Stimulated activated CD4-positive, alpha-beta T cell treated with anti-CD3 and anti-CD28 coated beads, Interleukin-4, amount 100 ng/mL, for 1 hour (primary cell): Measurements from ENCODE around the gene LMX1B.
A peak's percentile ranks its signal among the peaks of the same experiment; 100 is the strongest.

ENCODE experiments used
- DNase-seq: peaks from one replicate; pipeline ENCODE4 v3.0.0-alpha.2; 2020

Gene LMX1B

DNA sequence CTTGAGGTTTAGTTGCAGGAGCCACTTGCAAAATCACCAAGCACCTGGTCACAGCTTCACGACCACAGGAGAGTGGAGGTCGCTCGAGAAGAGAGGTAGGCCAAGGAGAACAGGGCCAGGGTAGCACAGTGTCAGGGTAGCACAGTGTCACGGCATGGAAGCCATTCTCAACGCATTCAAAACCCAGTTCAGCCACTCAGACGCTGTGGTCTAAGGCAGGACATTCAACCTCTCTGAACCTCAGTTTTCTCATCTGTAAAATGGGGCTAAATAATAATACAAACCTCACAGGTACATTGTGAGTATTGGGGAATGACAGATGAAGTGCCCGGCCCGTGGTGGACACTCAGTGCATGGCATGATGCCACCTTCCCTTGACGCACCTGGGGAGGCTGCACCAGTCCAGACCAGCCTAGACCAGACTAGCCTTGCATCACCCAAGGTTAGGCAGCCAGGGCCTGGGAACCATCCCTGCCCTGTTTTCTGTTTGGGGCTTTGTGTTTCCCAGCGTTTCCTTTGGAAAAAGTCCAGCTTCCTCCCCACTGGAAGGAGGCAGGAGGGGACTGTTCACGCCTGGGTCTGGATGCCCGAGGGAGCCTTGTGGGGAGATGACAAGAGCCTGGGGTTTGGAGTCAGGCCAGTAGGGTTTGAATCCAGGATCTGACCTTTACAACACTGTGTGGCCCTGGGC, 7.8 kb upstream of the LMX1B start:
- no peak for DNase-seq

DNA sequence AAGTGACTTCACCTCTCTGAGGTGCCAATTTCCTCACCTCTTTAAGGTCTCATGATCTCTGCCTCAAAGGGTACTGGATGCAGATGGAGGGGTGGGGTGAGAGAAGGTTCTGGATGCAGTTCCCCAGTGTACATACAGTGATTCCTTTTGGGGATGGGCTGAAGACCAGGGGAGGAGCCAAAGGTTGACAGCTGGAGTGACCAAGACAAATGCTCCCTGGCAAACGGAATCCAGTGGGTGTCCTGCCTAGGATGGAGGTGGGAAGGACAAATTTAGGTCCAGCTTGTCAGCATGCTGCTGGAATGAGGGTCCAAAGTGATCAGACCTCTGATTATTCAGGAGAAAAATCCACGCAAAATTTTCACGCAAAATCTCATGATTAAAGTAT, 7.3 kb upstream of the LMX1B start:
- no peak for DNase-seq

DNA sequence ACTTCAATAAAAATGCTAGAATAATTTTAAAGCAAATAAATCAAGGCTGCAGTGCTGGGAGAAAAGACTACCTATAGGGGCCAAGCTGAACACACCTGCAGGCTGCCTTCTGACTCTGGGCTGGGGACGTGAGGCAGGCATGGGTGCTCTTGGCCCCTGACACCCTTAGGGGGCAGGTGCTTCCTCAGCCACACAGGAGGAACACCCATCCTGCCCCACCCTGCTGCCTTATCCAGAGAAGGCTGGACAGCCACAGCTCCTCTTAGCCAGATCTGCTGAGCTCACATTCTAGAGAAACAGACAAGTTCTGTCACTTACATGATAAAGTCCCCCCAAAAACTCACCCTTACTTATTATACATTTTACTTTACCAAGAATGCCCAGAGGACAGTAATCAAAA, 6.6 kb upstream of the LMX1B start:
- no peak for DNase-seq

DNA sequence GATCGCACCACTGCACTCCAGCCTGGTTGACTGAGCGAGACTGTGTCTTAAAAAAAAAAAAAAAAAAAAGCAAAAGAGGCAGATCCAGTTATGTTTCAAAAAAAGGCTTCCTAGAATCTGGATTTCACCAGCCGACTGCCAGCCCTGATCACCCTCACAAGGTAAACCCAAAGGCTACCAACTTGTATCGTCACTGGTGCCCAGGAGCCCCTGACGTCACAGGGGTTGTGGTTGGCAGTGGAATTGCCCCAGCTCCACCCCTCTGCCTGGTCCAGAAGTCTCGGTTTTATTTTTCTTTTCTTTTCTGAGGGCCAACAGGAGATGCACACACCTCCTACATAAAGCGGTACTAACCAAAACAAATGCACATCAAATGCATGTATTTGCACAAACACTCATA, 6.0 kb upstream of the LMX1B start:
- DNase-seq = no peak

DNA sequence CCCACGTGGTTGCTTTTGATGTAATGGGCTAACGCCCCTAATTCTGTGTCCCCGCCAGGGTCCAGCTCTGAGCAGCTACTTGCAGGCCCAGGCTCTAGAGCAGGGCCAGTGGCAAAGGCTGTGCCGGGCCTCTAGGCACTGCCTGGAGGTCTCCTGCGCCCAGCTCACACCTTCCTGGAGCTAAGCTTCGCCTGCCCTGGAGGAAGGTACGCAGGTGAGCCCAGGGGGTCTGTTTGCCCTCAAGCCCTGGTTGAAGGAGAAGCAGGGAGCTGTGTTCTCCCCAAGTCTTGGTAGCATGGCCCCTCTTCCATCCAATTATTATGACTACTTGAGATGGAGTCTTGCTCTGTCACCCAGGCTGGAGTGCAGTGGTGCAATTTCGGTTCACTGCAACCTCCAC, 5.2 kb upstream of the LMX1B start:
- DNase-seq = no peak

DNA sequence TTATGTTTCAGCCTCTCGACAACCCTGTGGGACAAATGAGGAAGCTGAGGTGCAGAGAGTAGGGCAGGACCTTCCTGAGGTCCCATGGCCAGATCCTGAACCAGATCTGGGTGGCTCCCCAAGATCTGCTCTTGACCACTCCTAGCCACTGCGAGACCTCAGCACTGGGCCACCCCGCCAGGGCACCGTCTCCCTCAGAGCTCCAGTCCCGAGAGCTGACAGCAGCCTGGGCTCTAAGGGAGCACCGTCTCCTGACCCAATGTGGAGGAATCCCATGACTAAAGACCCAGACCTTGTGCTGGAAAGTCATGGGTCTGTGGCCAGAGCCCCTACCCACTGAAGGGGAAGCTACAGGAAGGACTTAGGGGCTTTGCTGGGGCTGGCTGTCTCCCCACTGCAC, 4.5 kb upstream of the LMX1B start:
- no peak for DNase-seq

DNA sequence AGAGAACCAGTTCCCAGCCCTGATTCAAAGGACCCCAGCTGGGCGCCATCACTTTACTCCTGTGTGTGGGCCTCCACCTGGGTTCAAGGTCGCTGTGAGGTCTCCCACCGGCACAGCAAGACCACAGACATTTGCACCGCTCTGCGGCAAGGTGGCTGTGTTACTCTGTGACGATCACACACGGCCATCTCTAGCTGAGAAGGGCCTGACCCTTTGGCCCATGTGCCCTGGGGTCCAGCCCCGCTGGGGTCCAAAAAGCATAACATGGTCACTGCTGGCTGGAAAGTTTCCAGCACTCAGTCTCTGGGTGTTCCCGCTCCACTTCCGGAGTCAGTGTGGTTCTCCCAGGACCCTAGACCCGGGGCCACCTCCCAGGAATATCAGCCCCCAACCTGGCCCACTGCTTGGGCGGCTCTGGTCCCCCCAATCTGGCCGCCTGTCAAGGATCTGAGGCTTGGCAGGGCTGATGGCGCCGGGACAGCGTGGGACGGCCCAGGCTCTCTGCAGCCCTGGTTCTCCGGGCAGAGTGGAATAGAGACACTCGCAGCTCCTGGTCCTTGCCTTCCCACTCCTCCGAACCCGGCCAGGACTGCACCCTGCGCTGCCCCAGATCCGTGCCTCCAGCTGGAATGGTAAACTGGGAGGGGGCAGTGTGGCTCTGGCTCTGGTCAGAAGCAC, 3.9 kb upstream of the LMX1B start:
- no peak for DNase-seq

DNA sequence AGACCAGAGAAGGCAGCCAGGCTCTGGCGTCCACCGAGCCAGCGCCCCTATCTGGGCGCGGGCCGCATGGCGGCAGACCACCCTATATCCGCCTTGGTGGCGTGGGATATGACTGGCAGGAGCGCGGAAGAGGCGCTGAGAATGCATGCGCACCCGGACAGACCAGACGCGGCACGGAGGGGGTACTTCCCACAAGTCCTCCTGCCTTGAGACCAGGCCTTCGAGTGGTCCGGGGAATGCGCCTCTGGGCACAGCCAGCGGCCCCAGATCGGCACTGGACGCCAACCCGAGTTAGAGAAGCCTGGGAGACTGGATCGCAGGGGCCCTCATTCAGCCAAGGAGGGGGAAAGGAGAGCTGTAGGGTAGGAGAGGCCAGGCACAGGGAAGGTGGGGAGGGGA, 2.5 kb upstream of the LMX1B start:
- no peak for DNase-seq

DNA sequence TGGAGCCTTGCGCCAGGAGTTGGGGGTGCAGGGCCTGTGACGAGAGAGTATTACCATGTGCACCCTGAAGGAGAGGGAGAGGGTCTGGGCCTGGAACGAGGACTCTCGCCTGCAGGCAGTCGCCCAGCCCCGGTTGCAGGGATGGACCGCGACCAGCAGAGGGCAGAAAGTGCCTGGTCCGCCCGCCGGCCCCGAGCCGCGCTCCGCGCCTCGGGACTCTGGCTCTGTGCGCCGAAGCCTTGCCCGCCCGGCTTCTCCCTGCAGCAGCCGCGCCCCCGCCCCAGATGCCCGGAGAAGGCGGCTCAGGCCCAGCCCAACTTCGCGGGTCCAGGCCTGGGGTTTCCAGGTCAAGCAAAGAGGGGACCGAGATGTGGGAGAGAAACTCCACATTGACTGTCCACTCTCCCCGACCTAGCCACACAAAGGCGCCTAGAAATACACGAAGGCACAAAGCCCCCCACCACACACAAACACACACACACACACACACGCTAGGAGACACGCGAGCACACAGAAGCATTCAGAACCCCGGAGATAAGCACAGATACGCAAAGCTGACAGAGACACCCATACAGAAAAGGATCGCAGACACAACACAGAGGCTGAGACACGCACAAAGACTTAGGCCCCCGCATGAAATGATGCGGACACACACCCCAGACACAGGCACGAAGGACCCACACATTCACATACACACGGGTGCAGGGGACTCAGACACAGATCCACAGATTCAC, 2.0 kb upstream of the LMX1B start:
- peak; percentile 77 for DNase-seq

DNA sequence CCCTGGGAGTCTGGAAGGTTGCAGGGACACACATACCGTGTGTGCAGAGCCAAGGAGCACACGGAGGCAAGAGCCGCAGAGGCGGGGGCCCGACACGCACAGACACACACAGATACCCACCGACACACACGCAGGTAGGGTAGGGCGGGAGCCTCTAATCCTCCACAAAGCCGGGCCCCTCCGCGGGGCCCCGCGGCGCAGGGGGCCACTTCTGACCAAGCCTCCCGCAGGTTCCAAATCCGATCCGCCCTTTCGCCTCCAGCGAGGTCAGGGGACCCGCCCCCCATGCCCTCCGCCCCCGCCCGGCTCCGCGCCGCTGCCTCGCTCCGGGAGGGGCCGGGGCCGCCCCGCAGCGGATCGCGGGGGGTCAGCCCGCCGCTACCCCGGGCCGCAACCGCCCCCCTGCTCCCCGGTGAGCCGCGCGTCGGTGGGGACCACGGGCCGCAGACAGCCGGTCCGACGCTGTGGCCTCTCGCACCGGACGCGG, 1.4 kb upstream of the LMX1B start:
- no peak for DNase-seq

DNA sequence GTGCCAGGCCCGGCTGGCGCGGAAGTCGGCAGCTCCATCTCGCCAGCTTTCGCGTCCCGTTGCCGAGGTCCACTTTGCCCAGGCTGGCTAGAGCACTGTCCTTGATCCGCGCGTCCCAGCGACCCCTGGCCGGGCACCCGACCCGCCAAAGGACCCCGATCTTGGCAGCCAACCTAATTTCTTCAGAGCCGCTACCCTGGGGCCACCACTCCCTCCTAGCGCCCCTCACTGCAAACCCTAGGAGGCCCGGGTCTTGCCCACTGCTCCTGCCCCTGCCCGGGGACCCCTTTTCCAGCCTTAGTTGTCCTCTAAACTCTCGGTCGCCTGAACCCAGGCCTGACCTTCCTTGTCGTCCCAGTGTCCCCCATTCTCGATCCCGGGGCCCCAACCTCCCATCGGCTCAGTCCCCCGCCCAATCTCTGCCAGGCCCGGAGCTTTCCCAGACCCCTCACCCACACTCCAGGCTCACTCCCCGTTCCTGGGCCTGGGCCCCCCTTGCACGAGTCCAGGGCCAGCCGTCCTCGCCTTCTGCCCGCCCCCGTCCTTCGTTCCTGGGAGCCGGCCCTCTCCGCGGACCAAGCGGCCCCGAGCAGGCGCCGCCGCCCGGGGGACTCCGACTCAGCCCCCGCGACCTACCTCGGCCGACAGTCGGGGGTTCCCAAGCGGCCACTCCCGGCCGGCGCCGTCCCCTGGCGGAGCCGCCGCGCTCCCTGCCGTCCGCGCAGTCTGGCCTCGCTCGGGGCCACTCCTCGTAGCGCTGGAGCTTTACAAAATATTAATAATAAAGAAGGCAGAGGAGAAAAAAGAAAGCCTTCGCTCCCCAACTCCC, 701 bp upstream of the LMX1B start:
- DNase-seq = no peak

DNA sequence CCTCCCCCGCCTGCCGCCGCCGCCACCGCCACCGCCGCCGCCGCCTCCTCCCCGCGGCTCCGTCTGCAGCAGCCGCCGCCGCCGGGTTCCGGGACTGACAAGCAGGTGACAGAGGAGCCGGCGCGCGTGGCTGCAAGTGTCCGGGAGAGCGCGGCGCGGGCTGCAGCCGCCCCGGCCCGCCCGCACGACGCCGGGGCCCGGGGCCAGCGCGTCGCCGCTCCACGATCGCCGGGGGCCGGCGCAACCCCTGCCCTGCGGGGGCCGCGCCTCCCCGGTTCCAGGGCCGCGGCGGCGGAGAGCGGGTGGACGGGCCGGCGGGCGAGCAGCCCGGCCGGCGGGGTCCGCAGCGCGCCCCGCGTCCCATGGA, 343 bp downstream of the LMX1B start:
- DNase-seq = peak; percentile 29

DNA sequence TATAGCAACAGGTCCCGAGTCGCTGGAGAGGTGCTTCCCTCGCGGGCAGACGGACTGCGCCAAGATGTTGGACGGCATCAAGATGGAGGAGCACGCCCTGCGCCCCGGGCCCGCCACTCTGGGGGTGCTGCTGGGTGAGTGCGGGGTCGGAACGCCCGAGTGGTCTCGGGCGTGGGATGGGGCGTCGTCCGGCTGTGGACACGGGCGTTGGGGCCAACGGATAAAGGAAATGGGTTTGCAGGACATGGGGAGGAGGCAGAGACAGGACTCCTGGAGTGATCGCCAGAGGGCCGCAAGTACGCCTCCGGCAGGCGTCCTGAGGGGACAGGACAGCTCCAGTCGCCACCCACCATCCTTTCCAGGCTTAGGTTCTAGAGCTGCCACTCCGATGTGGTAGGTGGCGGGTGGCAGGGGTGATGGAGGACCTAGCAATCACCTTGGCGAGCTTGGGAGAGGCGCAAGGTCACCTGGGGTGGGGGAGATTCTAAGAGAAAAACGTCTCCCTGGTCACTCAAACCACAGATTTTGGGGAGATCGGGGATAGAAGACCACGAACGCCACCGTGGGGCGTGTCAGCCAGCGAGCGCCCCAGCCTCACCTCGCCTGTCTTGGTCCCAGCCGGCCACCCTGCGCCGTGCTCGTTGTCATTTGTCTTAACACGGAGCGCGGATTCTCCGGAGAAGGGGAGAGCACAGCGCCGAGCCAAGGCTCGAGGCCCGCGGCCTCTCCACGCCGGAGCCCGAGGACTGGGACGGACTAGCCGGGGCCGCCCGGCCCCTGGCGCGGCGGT, 922 bp downstream of the LMX1B start:
- DNase-seq = no peak

DNA sequence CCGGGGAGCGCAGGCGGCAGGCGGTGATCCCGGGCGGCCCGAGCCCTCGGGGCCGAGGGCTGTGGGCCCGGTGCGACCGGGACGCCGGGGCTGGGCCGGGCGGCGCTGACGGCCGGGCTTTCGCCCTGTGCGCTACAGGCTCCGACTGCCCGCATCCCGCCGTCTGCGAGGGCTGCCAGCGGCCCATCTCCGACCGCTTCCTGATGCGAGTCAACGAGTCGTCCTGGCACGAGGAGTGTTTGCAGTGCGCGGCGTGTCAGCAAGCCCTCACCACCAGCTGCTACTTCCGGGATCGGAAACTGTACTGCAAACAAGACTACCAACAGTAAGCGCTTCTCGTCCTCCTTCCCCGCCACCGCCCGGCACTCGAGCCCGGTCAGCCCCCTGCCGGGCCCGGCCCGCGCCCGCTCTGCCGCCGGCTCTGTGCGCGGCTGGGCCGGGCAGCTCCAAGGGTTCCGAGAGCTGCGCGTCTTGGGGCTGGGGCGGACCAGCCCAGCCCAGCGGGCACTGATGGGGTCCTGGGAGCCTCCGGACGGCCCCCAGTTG, 1.6 kb downstream of the LMX1B start:
- no peak for DNase-seq

DNA sequence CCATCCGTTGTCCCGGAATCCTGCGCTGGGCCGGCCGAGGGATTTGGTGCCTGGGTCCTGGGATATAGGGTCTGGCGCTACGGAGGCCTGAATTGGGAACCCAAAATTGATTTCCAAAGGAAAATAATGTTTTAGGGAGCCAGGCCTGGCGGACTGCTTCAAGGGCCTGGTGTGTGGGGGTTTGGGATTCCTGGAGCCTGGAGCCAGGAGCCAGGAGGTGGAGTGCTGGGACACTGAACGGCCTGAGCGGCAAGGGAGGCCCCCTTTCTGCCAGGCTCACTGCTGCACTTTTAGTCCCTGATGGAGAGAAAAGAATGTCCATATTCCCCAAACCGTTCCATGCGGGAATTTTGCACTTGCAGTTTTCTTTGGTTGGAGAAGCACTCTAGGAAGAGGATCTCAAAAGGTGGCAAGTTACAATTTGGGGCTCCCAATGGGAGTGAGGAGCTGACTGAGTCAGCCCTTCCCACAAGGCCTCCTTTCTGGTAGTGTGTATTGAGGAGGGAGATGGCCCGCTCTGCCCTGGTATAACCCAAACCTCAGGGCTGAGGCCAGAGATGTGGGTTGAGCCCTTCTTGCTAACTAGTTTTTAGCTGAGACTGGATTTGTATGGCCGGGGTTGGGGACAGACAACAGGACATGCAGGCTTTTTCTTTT, 2.2 kb downstream of the LMX1B start:
- DNase-seq = no peak

DNA sequence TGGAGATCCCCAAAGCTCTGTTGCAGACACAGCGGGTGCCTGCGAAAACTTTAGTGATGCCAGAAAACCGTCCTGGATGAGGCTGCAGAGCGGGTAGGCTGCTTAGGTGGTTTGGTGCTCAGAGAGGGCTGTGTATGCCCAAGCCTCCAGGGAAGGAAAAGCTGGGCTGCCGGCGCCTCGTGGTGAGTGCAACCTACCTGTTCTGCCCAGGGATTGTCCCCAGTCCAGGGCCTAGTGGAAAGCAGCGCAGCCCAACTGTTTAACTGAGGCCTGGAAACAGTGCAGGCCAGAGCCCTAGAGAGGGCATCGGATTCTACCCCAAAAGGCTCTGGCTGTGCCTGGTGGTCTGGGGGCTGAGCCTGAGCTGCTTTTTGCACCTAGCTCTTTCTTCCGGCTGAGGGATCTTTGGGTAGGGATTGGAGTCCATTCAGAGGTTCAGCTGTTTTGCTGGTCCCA, 2.8 kb downstream of the LMX1B start:
- DNase-seq = no peak

DNA sequence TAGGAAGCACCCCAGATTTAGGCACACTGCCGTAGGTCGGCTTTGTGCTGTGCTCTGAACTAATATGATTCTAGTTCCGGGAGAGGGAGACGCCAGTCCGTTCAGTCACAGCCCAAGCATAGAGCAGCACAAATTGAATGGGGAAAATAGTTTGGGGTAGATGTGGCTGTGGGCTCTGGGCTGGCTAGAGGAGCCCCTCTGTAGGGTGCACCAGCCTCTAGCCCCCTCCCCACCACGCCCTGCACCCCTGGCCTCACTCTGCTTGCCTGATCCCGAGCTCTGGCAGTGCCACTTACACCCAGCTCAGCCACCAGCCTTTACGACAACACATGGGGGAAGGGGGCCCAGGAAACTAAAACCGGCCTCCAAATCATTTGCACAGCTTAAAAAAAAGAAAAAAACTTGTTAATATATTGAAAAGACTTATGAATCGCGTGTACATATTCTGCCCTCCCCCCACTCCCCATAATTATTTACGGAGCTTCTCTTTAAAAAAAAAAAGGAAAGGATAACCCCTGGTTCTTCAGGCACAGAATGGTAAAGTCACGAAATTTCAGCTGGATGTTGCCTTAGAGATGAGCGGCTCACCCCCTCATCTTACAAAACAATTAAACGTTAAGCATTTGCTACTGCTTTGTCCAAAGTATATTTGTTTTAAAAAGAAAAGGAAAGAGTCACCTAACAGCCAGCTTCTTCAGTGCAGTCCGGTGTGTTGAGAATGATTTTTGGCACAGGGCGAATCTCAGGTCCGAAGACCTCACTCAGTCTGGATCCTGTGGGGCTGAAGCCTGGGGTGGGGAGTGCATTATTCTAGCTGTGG, 3.5 kb downstream of the LMX1B start:
- no peak for DNase-seq

DNA sequence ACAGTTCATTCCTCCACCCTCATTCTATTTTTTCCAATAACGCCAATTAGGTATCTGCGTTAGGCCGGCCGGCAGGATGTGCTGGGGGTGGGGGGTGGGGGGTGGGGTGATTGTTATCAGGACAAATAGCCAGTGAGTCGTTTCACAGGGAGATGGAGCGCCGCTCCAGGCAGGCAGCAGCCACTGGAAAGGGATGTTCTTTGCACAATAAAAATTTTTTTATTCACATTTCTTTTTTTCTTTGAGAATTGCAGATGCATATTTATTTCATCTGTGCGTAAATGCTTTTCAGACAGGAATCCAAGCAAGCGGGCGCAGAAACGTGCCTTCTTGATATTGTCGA, 4.1 kb downstream of the LMX1B start:
- DNase-seq = no peak

DNA sequence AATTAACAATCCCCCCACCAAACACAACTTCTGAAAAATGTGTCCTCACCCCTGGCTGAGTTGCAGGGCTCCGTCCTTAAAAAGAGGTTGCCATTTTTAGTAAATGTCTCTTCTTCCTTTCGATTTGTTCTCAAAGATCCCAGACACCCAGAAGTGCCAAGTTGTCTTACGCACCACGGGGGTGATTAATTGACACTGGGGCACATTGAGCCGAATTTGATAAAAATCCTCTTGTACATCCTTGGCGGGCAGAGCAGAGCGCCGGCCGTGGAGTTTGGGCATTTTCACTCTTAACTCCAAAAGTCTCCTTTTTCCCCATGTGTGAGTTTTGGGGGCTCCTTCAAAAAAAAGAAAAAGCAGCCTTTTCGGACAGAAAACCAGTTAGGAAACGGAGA, 4.5 kb downstream of the LMX1B start:
- DNase-seq = no peak

DNA sequence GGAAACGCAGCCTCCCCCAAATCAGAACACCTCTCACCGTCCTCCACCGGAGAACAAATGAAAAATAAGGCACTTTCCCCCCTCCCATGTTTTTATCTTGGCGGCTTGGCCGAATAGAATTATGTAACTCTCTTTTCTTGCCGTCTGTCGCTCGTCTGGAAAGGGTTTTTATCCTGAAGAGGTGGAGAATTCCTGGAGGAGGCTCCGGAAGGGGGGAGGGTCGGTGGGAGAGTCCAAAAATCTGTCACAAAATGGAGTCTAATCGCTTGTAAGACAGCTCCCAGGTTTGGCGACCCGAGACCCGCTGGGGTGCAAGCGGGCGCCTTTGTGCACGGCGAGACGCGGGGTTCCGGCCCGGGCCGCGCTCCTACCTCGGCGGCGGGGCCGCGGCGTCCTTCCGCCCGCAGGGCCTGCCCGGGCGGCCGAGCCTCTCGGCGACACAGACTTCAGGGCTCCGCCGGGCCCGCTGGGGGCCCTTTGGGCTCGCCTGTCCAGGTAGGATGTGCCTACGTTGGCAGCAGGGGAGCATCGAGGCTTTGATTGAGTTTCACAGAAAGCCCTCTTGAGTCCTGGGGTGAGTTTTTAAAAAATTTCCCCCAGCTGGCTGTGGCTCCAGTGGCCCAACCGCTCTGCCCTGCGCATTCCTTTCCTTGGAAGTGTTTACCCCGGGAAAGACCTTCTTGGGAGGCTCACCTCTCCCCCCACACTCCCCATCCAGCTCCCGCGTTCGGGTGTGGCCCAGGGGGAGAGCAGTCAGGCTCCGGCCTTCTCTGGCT, 5.0 kb downstream of the LMX1B start:
- no peak for DNase-seq
